GM19023 (cell line): ENCODE measurements around the gene TMEM163.

Experiments
- ATAC-seq: cut with Tn5 transposase; IDR thresholded peaks from one replicate; pipeline ENCODE4 v1.9.1; 2021; ENCODE audit warnings: mild to moderate bottlenecking, moderate library complexity; ENCODE audit not compliant: unreplicated experiment

TMEM163 gene

DNA sequence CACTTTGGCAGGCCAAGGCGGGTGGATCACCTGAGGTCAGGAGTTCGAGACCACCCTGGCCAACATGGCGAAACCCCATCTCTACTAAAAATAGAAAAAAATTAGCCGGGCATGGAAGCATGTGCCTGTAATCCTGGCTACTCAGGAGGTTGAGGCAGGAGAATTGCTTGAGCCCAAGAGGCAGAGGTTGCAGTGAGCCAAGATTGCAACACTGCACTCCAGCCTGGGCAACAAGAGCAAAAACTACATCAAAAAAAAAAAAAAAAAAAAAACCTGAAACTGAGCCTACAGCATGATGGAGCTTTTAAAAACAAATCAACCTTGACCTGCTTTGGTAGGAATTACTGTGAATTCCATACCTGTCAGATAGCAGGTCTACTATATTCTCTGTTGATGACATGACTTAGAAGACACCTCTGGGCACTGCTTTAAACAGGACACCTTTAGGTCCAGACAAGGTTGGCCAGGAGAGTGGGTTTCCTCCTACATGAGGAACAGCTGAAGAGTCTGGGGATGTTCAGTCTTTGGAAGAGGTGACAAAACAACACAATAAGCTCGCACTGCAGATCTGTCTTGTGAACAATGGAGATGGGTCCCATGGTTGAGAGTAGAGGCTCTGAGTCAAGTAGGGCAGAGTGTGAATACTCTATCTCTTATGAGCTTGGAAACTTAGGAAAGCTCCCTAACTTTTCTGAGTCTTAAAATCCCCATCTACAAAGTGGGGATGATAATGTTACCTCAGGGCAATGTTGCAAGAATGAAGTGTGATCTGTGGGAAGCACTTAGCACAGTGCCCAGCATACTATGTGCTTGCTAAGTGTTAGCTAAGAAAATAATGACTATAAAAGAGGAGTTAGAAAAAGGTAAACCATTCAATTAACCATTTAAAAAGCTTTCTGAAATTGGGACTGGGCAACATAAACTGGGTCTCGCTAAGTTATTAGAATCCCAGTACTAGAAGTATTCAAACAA is 25.2 kb downstream of the TMEM163 start:
- ATAC-seq, result no peak

DNA sequence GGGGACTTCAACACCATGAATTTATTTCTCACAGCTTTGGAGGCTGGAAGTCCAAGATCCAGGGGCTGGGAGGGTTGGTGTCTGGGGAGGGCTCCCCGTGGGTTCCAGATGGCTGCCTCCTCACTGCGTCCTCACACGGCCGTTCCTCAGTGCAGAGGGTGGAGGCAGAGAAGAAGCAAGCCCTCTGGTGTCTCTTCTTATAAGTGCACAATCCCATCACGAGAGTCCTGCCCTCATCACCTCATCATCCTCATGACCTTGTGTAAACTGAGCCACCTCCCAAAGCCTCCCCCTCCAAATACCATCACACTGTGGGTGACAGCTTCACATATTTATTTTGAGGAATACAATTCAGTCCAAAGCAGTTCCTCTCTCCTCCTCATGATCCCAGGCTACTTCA is 26.3 kb downstream of the TMEM163 start:
- ATAC-seq, result peak; percentile 63

DNA sequence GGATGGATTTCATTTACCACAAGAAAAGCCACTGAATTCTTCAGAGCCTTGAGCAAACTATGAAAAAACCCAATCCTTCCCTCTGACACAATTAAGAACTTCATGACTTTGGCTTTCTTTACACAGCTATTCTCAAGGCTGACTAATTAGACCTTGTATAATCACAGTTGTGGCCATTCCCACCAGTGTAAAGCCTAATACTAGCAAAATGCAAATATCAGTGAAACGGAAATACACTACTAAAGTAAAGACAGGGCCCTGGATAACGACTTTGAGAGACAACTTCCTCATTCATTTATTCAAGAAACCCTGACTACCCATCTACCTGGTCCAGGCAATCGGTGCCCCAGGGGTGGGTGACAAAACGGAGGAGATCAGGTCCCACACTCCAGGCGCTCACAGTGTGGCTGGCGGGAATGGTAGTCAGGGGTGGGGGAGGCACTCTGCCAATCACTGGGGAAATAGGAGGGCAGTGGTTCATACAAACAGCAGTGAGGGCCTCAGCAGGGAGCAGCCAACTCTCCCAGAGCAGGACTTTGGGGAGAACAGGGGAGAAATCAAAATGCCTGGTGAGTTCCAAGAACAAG is 28.1 kb downstream of the TMEM163 start:
- no peak for ATAC-seq

DNA sequence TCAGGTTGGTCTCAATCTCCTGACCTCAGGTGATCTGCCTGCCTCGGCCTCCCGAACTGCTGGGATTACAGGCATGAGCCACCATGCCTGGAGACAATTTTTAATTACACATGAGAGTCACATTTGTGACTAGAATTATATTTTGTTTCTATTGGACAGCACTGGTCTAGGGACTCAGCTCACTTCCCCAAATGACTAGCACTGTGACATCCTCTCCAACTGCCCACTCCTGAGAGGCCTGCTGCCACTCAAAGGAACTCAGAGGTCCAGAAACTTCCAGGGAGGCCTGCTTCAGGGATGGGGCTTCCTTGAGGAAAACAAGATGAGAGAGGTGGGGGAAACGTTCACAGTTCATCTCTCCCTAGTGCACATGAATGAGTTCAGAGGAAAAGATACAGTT is 29.5 kb downstream of the TMEM163 start:
- no peak for ATAC-seq

DNA sequence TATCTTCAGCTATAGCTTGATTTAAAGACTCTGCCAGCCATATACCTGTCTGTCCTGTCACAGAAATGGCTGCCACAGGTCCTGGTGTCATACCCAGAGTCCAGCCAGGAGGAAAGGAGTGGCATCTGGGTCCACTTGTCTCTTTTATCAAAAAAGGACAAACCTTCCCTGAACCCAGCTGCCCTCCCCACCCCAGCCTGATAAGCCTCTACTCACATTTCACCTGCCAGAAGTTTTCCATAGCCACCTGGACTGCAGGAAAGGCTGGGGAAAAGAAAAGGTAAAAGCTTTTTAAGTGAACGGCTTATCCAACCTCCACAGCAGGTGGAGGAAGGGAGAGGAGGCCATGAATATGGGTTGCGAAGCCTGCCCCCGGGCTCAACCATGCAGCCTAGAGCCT is 32.8 kb downstream of the TMEM163 start:
- ATAC-seq, result no peak

DNA sequence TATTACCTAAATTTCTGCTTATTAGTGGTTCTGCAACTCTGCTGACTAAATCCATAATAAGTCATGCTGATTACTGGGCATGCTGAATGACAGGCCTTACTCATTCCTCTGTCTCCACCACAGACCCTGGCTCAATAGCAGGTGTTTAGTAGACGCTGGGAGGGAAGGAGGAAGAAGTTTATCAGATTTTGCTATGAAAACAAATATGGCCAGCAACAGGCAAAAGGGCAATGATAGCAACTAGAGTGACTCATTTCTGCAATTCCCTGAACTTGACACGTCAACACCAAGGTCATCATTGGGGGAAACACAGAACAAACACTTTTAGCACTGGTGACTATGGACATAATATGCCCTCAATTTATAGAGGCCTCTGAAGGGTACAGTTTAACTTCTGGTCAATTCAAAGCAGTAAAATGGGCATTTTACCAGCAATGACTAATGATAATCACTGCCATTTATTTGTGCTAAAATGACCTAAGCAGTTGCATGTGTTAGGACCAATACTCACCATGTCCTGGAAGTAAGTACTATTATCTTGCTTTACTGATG is 35.2 kb downstream of the TMEM163 start:
- peak; percentile 71 for ATAC-seq

DNA sequence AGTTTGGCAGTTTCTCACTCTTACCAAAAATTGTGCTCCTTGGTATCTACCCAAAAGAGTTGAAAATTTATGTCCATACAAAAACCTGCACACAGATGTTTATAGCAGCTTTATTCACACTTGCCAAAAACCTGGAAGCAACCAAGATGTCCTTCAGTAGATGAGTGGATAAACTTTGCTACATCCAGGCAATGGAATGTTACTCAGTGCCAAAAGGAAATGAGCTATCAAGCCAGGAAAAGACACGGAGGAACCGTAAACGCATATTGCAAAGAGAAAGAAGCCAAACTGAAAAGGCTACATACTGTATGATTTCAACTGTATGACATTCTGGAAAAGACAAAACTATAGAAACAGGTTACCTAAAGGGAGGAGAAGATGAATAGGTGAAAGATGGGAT is 36.1 kb downstream of the TMEM163 start:
- no peak for ATAC-seq

DNA sequence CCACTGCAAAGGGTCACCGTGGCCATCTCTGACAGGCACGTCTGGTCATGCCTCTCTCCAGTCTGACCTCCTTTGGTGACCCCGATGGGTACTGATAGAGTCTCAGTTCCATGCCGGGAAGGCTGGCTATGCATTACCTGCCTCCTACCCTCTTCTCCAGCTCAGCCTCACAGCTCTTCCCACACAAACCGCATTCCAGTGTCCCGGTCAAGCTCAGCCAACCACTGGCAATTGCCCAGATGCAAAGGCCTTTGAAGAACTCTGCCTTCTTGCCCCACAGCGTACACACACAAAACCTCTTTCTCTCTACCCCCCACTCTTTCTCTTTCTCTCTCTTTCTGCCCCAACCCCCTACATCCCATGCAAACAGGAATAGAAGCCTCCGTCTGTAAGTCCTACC is 37.6 kb downstream of the TMEM163 start:
- no peak for ATAC-seq

DNA sequence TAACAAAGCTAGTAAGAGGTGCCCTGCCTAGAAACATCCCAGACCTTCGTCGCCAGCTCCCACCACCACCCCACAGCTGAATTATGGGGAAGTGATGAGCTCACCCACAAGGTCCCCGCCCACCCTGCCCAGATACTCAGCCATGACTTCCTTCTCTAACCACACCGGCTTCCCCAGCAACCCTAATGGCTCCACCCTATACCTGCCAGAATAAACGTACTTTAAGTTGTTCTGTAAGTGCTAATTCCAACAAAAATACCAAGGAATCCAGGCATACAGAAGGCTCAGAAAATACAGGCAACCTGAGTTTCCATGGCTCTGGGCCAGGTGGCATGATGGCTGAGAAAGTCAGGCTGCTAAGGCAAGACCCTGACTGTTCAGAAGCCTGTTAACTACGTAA is 39.1 kb downstream of the TMEM163 start:
- ATAC-seq, result no peak

DNA sequence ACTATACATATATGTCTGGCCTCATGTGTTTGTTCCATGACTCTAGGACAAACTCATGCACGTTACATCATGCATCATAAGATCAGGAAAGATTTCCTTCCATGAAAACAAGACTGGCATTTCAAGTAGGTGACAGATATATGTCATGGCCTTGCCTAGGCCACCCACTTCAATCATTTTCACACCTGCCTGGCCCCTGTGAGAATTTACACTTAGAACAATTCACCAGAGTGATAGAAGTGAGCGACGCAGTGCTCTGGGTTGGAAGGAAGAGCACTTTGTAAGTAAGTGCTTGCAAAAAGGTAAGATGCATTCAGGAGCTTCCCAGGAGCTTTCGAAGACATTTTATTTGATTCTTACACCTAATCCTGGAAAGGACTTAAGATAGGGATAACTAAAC is 39.5 kb downstream of the TMEM163 start:
- ATAC-seq, result no peak

DNA sequence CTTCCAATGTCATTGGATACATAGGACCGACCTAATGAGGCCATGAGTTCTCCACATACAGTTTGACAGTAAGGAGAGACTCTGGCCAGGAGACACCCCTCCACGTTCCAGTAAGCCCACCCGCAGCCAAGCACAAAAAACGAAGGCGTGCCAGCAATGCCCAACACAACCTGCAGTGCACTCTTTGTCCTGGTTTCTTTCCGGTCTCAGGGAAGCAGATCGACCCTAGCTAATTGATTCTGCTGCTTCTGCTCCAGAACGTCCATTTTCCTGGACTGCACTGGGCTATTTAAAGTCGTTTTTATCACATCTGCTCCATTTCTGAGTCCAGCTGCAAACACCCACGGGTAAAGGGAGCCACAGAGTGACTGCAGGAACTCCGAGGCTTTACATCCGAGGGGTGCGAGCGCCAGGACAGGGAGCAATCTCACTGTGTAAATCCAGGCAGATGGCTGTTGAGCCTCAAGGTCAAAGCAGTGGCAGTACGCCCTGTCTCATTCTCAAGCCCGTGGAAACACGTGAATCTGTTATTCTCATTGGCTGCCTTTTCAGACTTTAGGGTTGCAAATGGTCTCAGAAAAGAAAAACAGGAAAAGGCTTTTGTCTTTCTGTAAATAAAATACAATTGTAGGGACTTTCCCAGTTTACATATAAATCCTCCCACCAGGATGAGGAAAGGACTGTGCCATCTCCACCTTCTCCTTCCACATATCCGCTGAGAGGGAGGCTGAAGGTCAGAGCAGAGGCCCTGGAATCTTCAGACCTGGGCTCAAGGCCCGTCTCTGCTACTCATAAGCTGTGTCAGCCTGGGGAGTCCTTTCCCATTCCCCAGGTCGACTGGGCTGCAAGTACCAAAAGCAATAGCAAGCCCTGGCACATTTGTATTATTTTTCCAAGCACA is 40.7 kb downstream of the TMEM163 start:
- ATAC-seq, result no peak

DNA sequence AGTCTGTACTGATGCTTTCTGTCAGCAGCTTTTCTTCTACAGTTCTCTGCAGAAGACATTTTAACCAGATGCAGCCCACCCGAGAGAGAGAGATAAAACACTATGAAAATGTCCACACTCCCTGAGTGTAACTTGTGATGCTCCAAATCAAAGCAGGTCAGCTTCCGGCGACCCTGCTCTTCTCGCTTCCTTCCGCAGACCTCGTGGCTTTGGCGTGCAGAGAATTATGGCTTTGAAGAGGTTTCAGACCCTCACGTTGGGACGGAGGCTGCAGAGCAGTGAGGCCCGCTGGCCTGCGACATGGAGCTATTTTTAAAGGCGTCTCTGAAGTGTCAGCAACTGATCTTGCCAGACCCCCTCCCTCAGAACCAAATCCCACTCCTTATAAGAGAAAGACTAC is 41.8 kb downstream of the TMEM163 start:
- ATAC-seq, result no peak

DNA sequence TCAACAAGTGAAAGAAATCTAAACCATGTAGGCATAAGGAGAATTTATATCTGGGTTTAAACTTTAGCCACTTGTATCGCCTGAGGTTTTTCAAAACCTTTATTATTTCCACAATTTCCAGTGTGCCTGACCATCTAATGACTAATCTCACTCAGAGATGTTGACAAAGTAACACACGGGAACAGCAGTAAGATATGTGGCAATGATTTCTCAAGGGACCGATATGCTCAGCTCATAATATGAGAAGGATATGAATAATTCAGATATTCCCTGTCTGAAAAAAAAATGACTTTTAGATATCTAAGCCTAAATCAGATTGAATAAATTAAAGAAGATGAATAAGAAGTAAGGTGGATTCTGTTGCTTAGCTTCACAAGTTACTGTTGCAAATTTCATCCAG is 43.5 kb downstream of the TMEM163 start:
- ATAC-seq, result no peak

DNA sequence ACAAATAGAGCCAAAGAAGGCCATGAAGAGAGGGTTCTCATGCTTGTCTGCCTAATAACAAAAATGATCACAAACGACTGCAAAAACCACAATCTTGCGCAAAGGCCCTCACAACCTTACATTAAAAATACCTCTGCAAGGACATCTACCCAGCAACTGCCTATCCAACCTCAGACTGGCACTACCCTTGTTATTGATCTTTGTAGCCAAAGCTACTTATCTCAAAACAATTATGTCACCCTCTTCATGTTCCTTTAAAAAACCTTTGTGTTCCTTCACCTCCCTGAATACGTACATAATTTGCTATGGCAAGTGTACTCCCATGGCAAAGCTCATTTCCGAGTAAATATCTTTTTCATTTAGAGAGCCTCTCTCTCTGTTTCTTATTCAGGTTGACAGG is 44.1 kb downstream of the TMEM163 start:
- no peak for ATAC-seq

DNA sequence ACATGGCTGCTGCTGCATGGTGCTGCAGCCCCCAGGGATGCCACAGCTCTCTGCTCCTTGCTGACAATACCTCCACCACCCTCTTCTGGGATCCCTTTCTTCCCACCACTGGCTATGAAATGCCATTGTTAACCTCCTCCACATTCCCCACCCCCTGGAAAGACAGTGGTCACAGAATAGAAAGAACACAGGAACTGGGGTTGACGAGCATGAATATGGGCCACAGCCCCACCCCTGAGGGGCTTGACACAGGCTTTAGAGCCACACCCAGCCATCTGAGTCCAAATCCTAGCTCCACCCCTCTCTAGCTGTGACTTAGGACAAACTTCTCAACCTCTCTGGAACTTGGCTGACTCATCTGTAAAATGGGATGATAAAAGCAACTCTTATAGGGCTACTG is 47.3 kb downstream of the TMEM163 start:
- no peak for ATAC-seq

DNA sequence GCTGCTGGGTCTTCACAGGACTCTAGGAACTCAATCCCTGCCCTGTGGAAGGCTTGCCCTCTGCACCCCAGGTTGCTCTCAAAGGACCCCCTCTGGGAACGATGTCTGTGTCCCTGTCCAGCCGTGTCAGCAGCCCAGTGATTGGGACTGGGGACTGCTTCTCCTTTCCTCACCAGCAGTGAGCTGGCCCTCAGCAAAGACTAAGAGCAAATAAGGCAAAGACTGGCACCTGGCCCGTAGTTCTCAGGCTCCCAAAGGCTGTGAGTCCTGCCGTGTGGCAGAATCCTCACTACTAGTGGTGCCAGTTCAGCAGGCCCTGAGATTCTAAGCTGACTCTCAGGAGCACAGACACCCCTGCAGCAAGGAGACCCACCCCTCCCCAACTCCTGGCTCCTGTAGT is 47.8 kb downstream of the TMEM163 start:
- ATAC-seq, result no peak

DNA sequence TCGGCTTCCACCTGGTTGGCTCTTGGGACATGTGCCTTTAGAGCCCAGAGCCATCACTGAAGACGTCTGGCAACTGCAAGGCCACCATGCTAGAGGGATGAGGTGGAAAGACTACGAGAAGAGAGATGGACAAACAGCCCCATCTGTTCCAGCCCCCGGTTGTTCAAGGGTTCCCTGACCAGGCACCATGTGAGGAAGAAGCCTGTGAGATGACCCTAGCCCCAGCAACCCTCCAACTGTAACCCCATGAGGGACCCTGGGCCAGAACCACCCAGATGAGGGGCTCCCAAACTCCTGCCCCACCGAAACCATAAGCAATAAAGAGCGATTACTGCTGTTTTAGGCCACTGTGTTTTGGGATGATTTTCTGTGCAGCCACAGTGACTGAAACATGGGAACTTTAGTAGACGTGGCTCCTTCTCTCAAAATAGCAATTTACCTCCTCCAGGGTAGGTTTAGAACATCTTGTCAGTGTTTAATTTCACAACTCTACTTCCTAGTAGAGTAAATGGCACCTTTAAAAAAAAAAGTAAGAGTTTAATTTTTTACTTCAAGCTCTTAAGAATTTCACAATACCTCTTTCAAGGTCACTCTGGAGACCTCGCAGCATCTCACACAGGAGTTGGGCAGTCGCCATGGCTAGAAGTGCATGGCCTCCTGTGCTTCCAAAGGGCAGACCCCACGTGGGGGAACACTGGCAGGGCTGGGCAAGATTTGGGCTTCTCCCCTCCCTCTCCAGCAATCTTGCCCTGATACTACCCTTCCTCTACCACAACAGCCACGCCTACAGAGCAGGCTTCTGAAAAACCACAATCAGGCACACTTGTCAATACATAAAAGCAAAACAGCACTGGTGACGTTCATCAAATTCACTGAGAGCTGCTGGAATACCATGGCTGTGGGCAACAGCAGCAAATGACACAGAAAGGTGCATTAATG is 48.8 kb downstream of the TMEM163 start:
- ATAC-seq, result no peak

DNA sequence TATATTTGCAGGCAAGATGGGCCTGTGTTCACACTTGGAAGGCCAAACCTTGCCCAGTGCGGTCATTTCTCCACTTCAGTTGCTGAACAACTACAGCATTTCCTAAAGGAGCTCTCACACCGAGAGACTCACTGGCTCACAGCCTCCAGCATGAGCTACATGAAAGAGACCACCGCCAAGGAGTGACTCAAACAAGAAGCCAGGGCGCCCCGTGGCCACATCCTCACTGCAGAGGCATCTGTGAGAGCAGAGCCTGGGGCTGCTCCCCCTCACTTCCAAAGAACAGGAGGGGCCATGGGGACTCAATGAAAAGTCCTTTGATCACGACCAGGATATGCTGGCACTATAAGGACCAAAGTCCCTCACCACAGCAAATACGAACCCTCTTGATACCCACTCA is 50.0 kb downstream of the TMEM163 start:
- ATAC-seq, result peak; percentile 67

DNA sequence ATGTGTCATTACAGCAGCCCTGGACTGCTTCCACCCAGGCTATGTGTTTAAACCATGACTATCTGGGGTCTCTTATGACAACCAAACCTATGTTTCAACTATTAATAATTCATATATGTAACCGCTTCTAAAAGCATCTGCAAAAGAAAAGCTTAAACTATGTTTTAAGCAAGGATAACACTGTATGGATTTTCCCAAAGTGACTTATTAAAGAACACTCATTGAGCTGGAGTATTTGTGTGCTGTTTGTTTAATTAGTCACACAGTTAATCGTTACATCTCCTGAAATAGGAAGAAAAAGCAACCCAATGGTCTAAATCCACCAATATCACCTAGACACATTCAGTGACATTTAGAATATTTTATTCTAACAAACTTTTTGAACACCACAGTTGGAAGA is 51.3 kb downstream of the TMEM163 start:
- no peak for ATAC-seq

DNA sequence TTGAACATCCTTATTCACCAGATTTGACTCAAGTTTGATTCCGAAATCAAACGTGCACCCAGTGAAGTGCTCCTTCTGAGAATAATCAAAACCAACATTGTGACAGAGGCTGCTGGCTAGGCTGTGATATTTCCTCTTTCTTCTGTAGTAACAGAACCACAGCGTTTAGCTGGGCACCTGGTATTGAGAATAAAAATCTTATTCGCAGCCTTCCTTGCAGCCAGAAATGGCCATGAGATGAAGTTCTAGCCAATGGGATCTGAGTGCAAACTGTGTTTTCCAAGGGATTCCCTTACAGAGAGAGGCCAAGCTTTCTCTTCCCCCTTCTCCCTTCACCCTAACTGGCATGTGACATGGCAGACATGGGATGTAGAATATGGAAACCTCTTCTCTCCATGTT is 51.7 kb downstream of the TMEM163 start:
- ATAC-seq, result no peak
